Measurements from ENCODE around the gene PHACTR2. TPM values are rescaled to one million over a fixed set of nuclear protein-coding genes. Genes with fewer than 3 reads are reported as not detected.

PHACTR2 gene
- total and polyA plus RNA-seq, 7 experiments from 2014 or later = 10.0 to 42.2 (median 21.7) TPM

- POLR2A ChIA-PET = no interaction called here
- Histone ChIP-seq H3K36me3 (ENCODE audit: control insufficient read depth in 2 of 3, insufficient read depth in 3 of 3, low read length in 3 of 3) (no peaks in the 10 kb centered on the region), H3K4me3 (ENCODE audit: low read length) (no peak overlapping the region), H3K9me3 (ENCODE audit: control insufficient read depth in 2 of 3, low read length in 3 of 3) (no peaks in the 10 kb centered on the region), H3K27ac (ENCODE audit: low read depth, low read length) (no peak overlapping the region), H3K4me1 (ENCODE audit: control insufficient read depth in 2 of 2, insufficient read depth in 2 of 2, low read length in 2 of 2) (no peaks in the 10 kb centered on the region), H3K27me3 (ENCODE audit: control insufficient read depth in 2 of 2, insufficient read depth in 2 of 2, low read length in 2 of 2) (no peaks in the 10 kb centered on the region)
- Mint-ChIP-seq H3K4me3 (peak overlapping the region in 1 of 10 donors; percentile 34), H3K27me3 (no peaks in the 10 kb centered on the region), H3K9me3 (no peaks in the 10 kb centered on the region), H3K36me3 (peaks cover 0 to 8% (median 0%) of the 10 kb centered on the region in 5 donors), H3K4me1 (peaks cover 14 to 41% (median 31%) of the 10 kb centered on the region in 7 donors), H3K27ac (no peak overlapping the region)
- CTCF ChIA-PET = no interaction called here
- intact Hi-C loops (cut with micrococcal nuclease) = no loop called here
- no peak for DNase-seq
- no peak for ATAC-seq
Observed at GRCh38 chr6:143695969-143696663, 18.4 kb downstream of the PHACTR2 start.

- H3K27me3 ChIP-seq (ENCODE audit: control insufficient read depth in 2 of 2, insufficient read depth in 2 of 2, low read length in 2 of 2) = no peaks in the 10 kb centered on the region
- peaks cover 14 to 41% (median 31%) of the 10 kb centered on the region in 7 donors for H3K4me1 Mint-ChIP-seq
- POLR2A ChIA-PET = no interaction called here
- H3K27me3 Mint-ChIP-seq = no peaks in the 10 kb centered on the region
- no peak overlapping the region for H3K27ac Mint-ChIP-seq
- no peaks in the 10 kb centered on the region for H3K4me1 ChIP-seq (ENCODE audit: control insufficient read depth in 2 of 2, insufficient read depth in 2 of 2, low read length in 2 of 2)
- CTCF ChIA-PET = no interaction called here
- no peaks in the 10 kb centered on the region for H3K9me3 Mint-ChIP-seq
- intact Hi-C loops (cut with micrococcal nuclease) = no loop called here
- no peaks in the 10 kb centered on the region for H3K36me3 ChIP-seq (ENCODE audit: control insufficient read depth in 2 of 3, insufficient read depth in 3 of 3, low read length in 3 of 3)
- no peak for DNase-seq
- H3K27ac ChIP-seq (ENCODE audit: low read depth, low read length) = no peak overlapping the region
- peaks cover 0 to 8% (median 0%) of the 10 kb centered on the region in 5 donors for H3K36me3 Mint-ChIP-seq
- ATAC-seq = no peak
- H3K4me3 ChIP-seq (ENCODE audit: low read length) = no peak overlapping the region
- H3K4me3 Mint-ChIP-seq = no peak overlapping the region
- no peaks in the 10 kb centered on the region for H3K9me3 ChIP-seq (ENCODE audit: control insufficient read depth in 2 of 3, low read length in 3 of 3)
Observed at GRCh38 chr6:143696664-143697000, 18.9 kb downstream of the PHACTR2 start.

GRCh38 chr6:143697076-143697800 is 19.5 kb downstream of the PHACTR2 start:
- Histone ChIP-seq H3K4me1 (ENCODE audit: control insufficient read depth in 2 of 2, insufficient read depth in 2 of 2, low read length in 2 of 2) (no peaks in the 10 kb centered on the region), H3K9me3 (ENCODE audit: control insufficient read depth in 2 of 3, low read length in 3 of 3) (no peaks in the 10 kb centered on the region), H3K36me3 (ENCODE audit: control insufficient read depth in 2 of 3, insufficient read depth in 3 of 3, low read length in 3 of 3) (no peaks in the 10 kb centered on the region), H3K27me3 (ENCODE audit: control insufficient read depth in 2 of 2, insufficient read depth in 2 of 2, low read length in 2 of 2) (no peaks in the 10 kb centered on the region), H3K4me3 (ENCODE audit: low read length) (no peak overlapping the region), H3K27ac (ENCODE audit: low read depth, low read length) (no peak overlapping the region)
- Mint-ChIP-seq H3K9me3 (no peaks in the 10 kb centered on the region), H3K36me3 (peaks cover 0 to 8% (median 0%) of the 10 kb centered on the region in 5 donors), H3K4me3 (no peak overlapping the region), H3K27me3 (no peaks in the 10 kb centered on the region), H3K27ac (no peak overlapping the region), H3K4me1 (peaks cover 14 to 39% (median 31%) of the 10 kb centered on the region in 7 donors)
- POLR2A ChIA-PET = no interaction called here
- no peak for DNase-seq
- CTCF ChIA-PET = no interaction called here
- ATAC-seq = no peak
- intact Hi-C loops (cut with micrococcal nuclease) = no loop called here

- ATAC-seq (no peak), DNase-seq (no peak)
- Histone ChIP-seq H3K27ac (ENCODE audit: low read depth, low read length) (no peak overlapping the region), H3K9me3 (ENCODE audit: control insufficient read depth in 2 of 3, low read length in 3 of 3) (no peaks in the 10 kb centered on the region), H3K4me3 (ENCODE audit: low read length) (no peak overlapping the region), H3K36me3 (ENCODE audit: control insufficient read depth in 2 of 3, insufficient read depth in 3 of 3, low read length in 3 of 3) (no peaks in the 10 kb centered on the region), H3K4me1 (ENCODE audit: control insufficient read depth in 2 of 2, insufficient read depth in 2 of 2, low read length in 2 of 2) (no peaks in the 10 kb centered on the region), H3K27me3 (ENCODE audit: control insufficient read depth in 2 of 2, insufficient read depth in 2 of 2, low read length in 2 of 2) (no peaks in the 10 kb centered on the region)
- ChIA-PET POLR2A (no interaction called here), CTCF (no interaction called here)
- Mint-ChIP-seq H3K36me3 (peaks cover 0 to 11% (median 2%) of the 10 kb centered on the region in 5 donors), H3K4me1 (peaks cover 14 to 34% (median 30%) of the 10 kb centered on the region in 7 donors), H3K27me3 (no peaks in the 10 kb centered on the region), H3K4me3 (no peak overlapping the region), H3K27ac (no peak overlapping the region), H3K9me3 (no peaks in the 10 kb centered on the region)
- intact Hi-C loops (cut with micrococcal nuclease) = no loop called here
Observed at GRCh38 chr6:143698329-143698728, 20.6 kb downstream of the PHACTR2 start.

GRCh38 chr6:143698759-143699429 is 21.1 kb downstream of the PHACTR2 start:
- ATAC-seq (no peak), DNase-seq (no peak)
- H3K27me3 ChIP-seq (ENCODE audit: control insufficient read depth in 2 of 2, insufficient read depth in 2 of 2, low read length in 2 of 2) = no peaks in the 10 kb centered on the region
- H3K9me3 ChIP-seq (ENCODE audit: control insufficient read depth in 2 of 3, low read length in 3 of 3) = no peaks in the 10 kb centered on the region
- Mint-ChIP-seq H3K36me3 (peaks cover 0 to 14% (median 5%) of the 10 kb centered on the region in 5 donors), H3K9me3 (no peaks in the 10 kb centered on the region), H3K27me3 (no peaks in the 10 kb centered on the region), H3K27ac (peak overlapping the region in 1 of 9 donors; percentile 1), H3K4me3 (no peak overlapping the region), H3K4me1 (peaks cover 14 to 34% (median 27%) of the 10 kb centered on the region in 7 donors)
- H3K36me3 ChIP-seq (ENCODE audit: control insufficient read depth in 2 of 3, insufficient read depth in 3 of 3, low read length in 3 of 3) = no peaks in the 10 kb centered on the region
- no peaks in the 10 kb centered on the region for H3K4me1 ChIP-seq (ENCODE audit: control insufficient read depth in 2 of 2, insufficient read depth in 2 of 2, low read length in 2 of 2)
- POLR2A ChIA-PET = no interaction called here
- CTCF ChIA-PET = no interaction called here
- H3K27ac ChIP-seq (ENCODE audit: low read depth, low read length) = no peak overlapping the region
- intact Hi-C loops (cut with micrococcal nuclease) = no loop called here
- H3K4me3 ChIP-seq (ENCODE audit: low read length) = no peak overlapping the region

- Histone ChIP-seq H3K27me3 (ENCODE audit: control insufficient read depth in 2 of 2, insufficient read depth in 2 of 2, low read length in 2 of 2) (no peaks in the 10 kb centered on the region), H3K27ac (ENCODE audit: low read depth, low read length) (no peak overlapping the region), H3K4me3 (ENCODE audit: low read length) (no peak overlapping the region), H3K4me1 (ENCODE audit: control insufficient read depth in 2 of 2, insufficient read depth in 2 of 2, low read length in 2 of 2) (no peaks in the 10 kb centered on the region), H3K9me3 (ENCODE audit: control insufficient read depth in 2 of 3, low read length in 3 of 3) (no peaks in the 10 kb centered on the region), H3K36me3 (ENCODE audit: control insufficient read depth in 2 of 3, insufficient read depth in 3 of 3, low read length in 3 of 3) (no peaks in the 10 kb centered on the region)
- no peak overlapping the region for H3K4me3 Mint-ChIP-seq
- peaks cover 13 to 31% (median 23%) of the 10 kb centered on the region in 7 donors for H3K4me1 Mint-ChIP-seq
- no peak for ATAC-seq
- peaks cover 0 to 18% (median 5%) of the 10 kb centered on the region in 5 donors for H3K36me3 Mint-ChIP-seq
- peaks cover 0 to 2% (median 0%) of the 10 kb centered on the region in 11 donors for H3K9me3 Mint-ChIP-seq
- intact Hi-C loops (cut with micrococcal nuclease) = no loop called here
- H3K27ac Mint-ChIP-seq = no peak overlapping the region
- ChIA-PET CTCF (no interaction called here), POLR2A (no interaction called here)
- no peaks in the 10 kb centered on the region for H3K27me3 Mint-ChIP-seq
- DNase-seq = no peak
Observed at GRCh38 chr6:143699430-143699825, 21.7 kb downstream of the PHACTR2 start.

All from naive thymus-derived CD4-positive, alpha-beta T cell (primary cell).